Natural killer cell treated with Interleukin-12 subunit alpha and Interleukin-12 subunit beta and Interleukin-15 and Interleukin-18, amount 100 ng/mL, for 72 hours (primary cell): ENCODE results near the gene PRELID2. TPM values are rescaled to one million over a fixed set of nuclear protein-coding genes. Genes with fewer than 3 reads are reported as not detected.
"Not testable (repeated sequence)": the region's sequence is repeated elsewhere in the genome, so short reads cannot be mapped to it uniquely, and the experiment has no call there.

Experiments used
- ATAC-seq, 2 donors: fragments of 150-1000 bp; cut with Tn5 transposase in 1 of 2; sonication (Bioruptor Pico), chemical (Tn5 transposase) in 1 of 2; 2 replicates each; pipeline ENCODE4 v1.10.0; 2021
- DNase-seq: peaks from one replicate; pipeline ENCODE4 v3.0.0; 2022; ENCODE audit warnings: low spot score
- H3K27ac Mint-ChIP-seq, 2 donors: 1 replicate in 1 of 2; 2 replicates in 1 of 2; pipeline ENCODE4 v1.8.0; 2022; ENCODE audit warnings: mixed read lengths in 2 of 2, mild to moderate bottlenecking in 1 of 2, moderate library complexity in 1 of 2
- H3K27me3 Mint-ChIP-seq, 2 donors: 1 replicate in 1 of 2; 2 replicates in 1 of 2; pipeline ENCODE4 v1.8.0; 2022; ENCODE audit warnings: mixed read lengths in 2 of 2
- H3K36me3 Mint-ChIP-seq: one replicate; pipeline ENCODE4 v1.8.0; 2022; ENCODE audit warnings: mixed read lengths
- H3K4me1 Mint-ChIP-seq, 2 donors: 1 replicate in 1 of 2; 2 replicates in 1 of 2; pipeline ENCODE4 v1.8.0; 2022; ENCODE audit warnings: low read depth in 2 of 2, mixed read lengths in 2 of 2, mild to moderate bottlenecking in 1 of 2
- H3K4me3 Mint-ChIP-seq: one replicate; pipeline ENCODE4 v1.8.0; 2022; ENCODE audit warnings: mixed read lengths
- H3K9me3 Mint-ChIP-seq: 2 replicates; pipeline ENCODE4 v1.8.0; 2022; ENCODE audit warnings: mixed read lengths
- total RNA-seq, 2 donors: library from RNA; stranded (reverse); gene quantifications; one replicate each; pipeline ENCODE4 v1.2.3, GENCODE V29; 2022

Gene PRELID2
- total RNA-seq, 2 donors from 2014 or later, result 3.3 to 7.9 TPM

- ATAC-seq (no peak), DNase-seq (no peak)
- Mint-ChIP-seq H3K4me3 (no peak overlapping the region), H3K27me3 (peaks cover 0 to 3% of the 10 kb centered on the region in 2 donors), H3K36me3 (no peaks in the 10 kb centered on the region), H3K27ac (no peak overlapping the region), H3K9me3 (no peaks in the 10 kb centered on the region), H3K4me1 (peaks cover 0 to 11% of the 10 kb centered on the region in 2 donors)
Measured at GRCh38 chr5:145854651-145855258, 19.6 kb upstream of the PRELID2 start.

GRCh38 chr5:145853781-145854376 is 18.7 kb upstream of the PRELID2 start:
- DNase-seq (no peak), ATAC-seq (no peak)
- H3K27me3 Mint-ChIP-seq, result peaks cover 6 to 7% of the 10 kb centered on the region in 2 donors
- H3K4me3 Mint-ChIP-seq, result no peak overlapping the region
- H3K36me3 Mint-ChIP-seq, result no peaks in the 10 kb centered on the region
- no peaks in the 10 kb centered on the region for H3K9me3 Mint-ChIP-seq
- H3K4me1 Mint-ChIP-seq, result peaks cover 0 to 11% of the 10 kb centered on the region in 2 donors
- H3K27ac Mint-ChIP-seq, result no peak overlapping the region

- no peaks in the 10 kb centered on the region for H3K9me3 Mint-ChIP-seq
- no peak overlapping the region for H3K4me3 Mint-ChIP-seq
- ATAC-seq (no peak), DNase-seq (no peak)
- no peak overlapping the region for H3K27ac Mint-ChIP-seq
- H3K36me3 Mint-ChIP-seq, result no peaks in the 10 kb centered on the region
- peaks cover 6 to 7% of the 10 kb centered on the region in 2 donors for H3K27me3 Mint-ChIP-seq
- H3K4me1 Mint-ChIP-seq, result peaks cover 0 to 11% of the 10 kb centered on the region in 2 donors
Measured at GRCh38 chr5:145852990-145853389, 17.8 kb upstream of the PRELID2 start.

- Mint-ChIP-seq H3K4me3 (no peak overlapping the region), H3K27me3 (peaks cover 7 to 8% of the 10 kb centered on the region in 2 donors), H3K36me3 (no peaks in the 10 kb centered on the region), H3K9me3 (no peaks in the 10 kb centered on the region), H3K4me1 (no peaks in the 10 kb centered on the region), H3K27ac (no peak overlapping the region)
- ATAC-seq, result no peak
- no peak for DNase-seq
Measured at GRCh38 chr5:145848854-145849253, 13.7 kb upstream of the PRELID2 start.

GRCh38 chr5:145847499-145848497 is 12.7 kb upstream of the PRELID2 start:
- ATAC-seq (no peak), DNase-seq (no peak)
- Mint-ChIP-seq H3K4me3 (no peak overlapping the region), H3K27me3 (peaks cover 7 to 8% of the 10 kb centered on the region in 2 donors), H3K36me3 (no peaks in the 10 kb centered on the region), H3K9me3 (no peaks in the 10 kb centered on the region), H3K27ac (no peak overlapping the region), H3K4me1 (no peaks in the 10 kb centered on the region)

- Mint-ChIP-seq H3K4me1 (no peaks in the 10 kb centered on the region), H3K27ac (no peak overlapping the region), H3K27me3 (peaks cover 7 to 8% of the 10 kb centered on the region in 2 donors), H3K4me3 (no peak overlapping the region), H3K9me3 (no peaks in the 10 kb centered on the region), H3K36me3 (no peaks in the 10 kb centered on the region)
- no peak for ATAC-seq
- DNase-seq, result no peak
Measured at GRCh38 chr5:145846081-145846480, 10.9 kb upstream of the PRELID2 start.

GRCh38 chr5:145841299-145841698 is 6.2 kb upstream of the PRELID2 start:
- no peaks in the 10 kb centered on the region for H3K36me3 Mint-ChIP-seq
- no peaks in the 10 kb centered on the region for H3K9me3 Mint-ChIP-seq
- H3K4me3 Mint-ChIP-seq, result no peak overlapping the region
- no peak for ATAC-seq
- H3K27ac Mint-ChIP-seq, result no peak overlapping the region
- peaks cover 4 to 5% of the 10 kb centered on the region in 2 donors for H3K4me1 Mint-ChIP-seq
- peaks cover 5 to 7% of the 10 kb centered on the region in 2 donors for H3K27me3 Mint-ChIP-seq
- DNase-seq, result no peak

- no peaks in the 10 kb centered on the region for H3K9me3 Mint-ChIP-seq
- no peaks in the 10 kb centered on the region for H3K36me3 Mint-ChIP-seq
- no peak for DNase-seq
- peaks cover 4 to 5% of the 10 kb centered on the region in 2 donors for H3K4me1 Mint-ChIP-seq
- no peak overlapping the region for H3K27ac Mint-ChIP-seq
- H3K4me3 Mint-ChIP-seq, result no peak overlapping the region
- no peak for ATAC-seq
- H3K27me3 Mint-ChIP-seq, result peaks cover 5 to 7% of the 10 kb centered on the region in 2 donors
Measured at GRCh38 chr5:145840458-145841132, 5.5 kb upstream of the PRELID2 start.

GRCh38 chr5:145838276-145838675 is 3.1 kb upstream of the PRELID2 start:
- Mint-ChIP-seq H3K9me3 (no peaks in the 10 kb centered on the region), H3K36me3 (no peaks in the 10 kb centered on the region), H3K27ac (no peak overlapping the region), H3K4me1 (peaks cover 9 to 10% of the 10 kb centered on the region in 2 donors), H3K4me3 (no peak overlapping the region), H3K27me3 (peaks cover 5 to 7% of the 10 kb centered on the region in 2 donors)
- no peak for DNase-seq
- no peak for ATAC-seq

GRCh38 chr5:145836241-145836640 is 1.1 kb upstream of the PRELID2 start:
- not testable (repeated sequence) for DNase-seq, ATAC-seq, H3K9me3 Mint-ChIP-seq, H3K27ac Mint-ChIP-seq, H3K27me3 Mint-ChIP-seq, H3K36me3 Mint-ChIP-seq
- Mint-ChIP-seq H3K4me3 (peak overlapping the region; percentile 66), H3K4me1 (peaks cover 10 to 15% of the 10 kb centered on the region in 2 donors)

GRCh38 chr5:145835848-145836239 is 702 bp upstream of the PRELID2 start:
- Mint-ChIP-seq H3K4me1 (peaks cover 10 to 16% of the 10 kb centered on the region in 2 donors), H3K4me3 (peak overlapping the region; percentile 69)
- no peak for ATAC-seq

GRCh38 chr5:145834554-145834916 is 607 bp downstream of the PRELID2 start:
- Mint-ChIP-seq H3K9me3 (no peaks in the 10 kb centered on the region), H3K4me1 (peaks cover 12 to 24% of the 10 kb centered on the region in 2 donors), H3K4me3 (peak overlapping the region; percentile 69), H3K36me3 (no peaks in the 10 kb centered on the region), H3K27ac (no peak overlapping the region), H3K27me3 (peaks cover 3 to 7% of the 10 kb centered on the region in 2 donors)
- ATAC-seq (no peak), DNase-seq (no peak)

More at GRCh38 chr5:145835848-145836239, 702 bp upstream of the PRELID2 start:
- H3K27ac Mint-ChIP-seq, result no peak overlapping the region
- DNase-seq, result no peak
- no peaks in the 10 kb centered on the region for H3K36me3 Mint-ChIP-seq
- no peaks in the 10 kb centered on the region for H3K9me3 Mint-ChIP-seq
- H3K27me3 Mint-ChIP-seq, result peaks cover 3 to 7% of the 10 kb centered on the region in 2 donors

- no peak for ATAC-seq
- H3K27ac Mint-ChIP-seq, result no peak overlapping the region
- DNase-seq, result no peak
- peak overlapping the region; percentile 30 for H3K4me3 Mint-ChIP-seq
- no peaks in the 10 kb centered on the region for H3K9me3 Mint-ChIP-seq
- no peaks in the 10 kb centered on the region for H3K36me3 Mint-ChIP-seq
- peaks cover 3 to 7% of the 10 kb centered on the region in 2 donors for H3K27me3 Mint-ChIP-seq
- H3K4me1 Mint-ChIP-seq, result peaks cover 12 to 24% of the 10 kb centered on the region in 2 donors
Measured at GRCh38 chr5:145833631-145834200, 1.4 kb downstream of the PRELID2 start.
